Stimulated activated CD8-positive, alpha-beta memory T cell treated with anti-CD3 and anti-CD28 coated beads, Interleukin-2, amount 100 ng/mL, for 48 hours (primary cell): ENCODE results near the gene SLIT3.
"Not testable (repeated sequence)": the region's sequence is repeated elsewhere in the genome, so short reads cannot be mapped to it uniquely, and the experiment has no call there.

Experiments used
- DNase-seq, 2 donors: peaks; one replicate each; pipeline ENCODE4 v3.0.0-alpha.2; 2020; ENCODE audit warnings: low read depth in 2 of 2

The SLIT3 gene

GRCh38 chr5:169142264-169142970 is 158.5 kb downstream of the SLIT3 start:
- DNase-seq, result no peak

GRCh38 chr5:169140215-169140614 is 160.7 kb downstream of the SLIT3 start:
- DNase-seq, result not testable (repeated sequence)

GRCh38 chr5:169139480-169140050 is 161.4 kb downstream of the SLIT3 start:
- DNase-seq, result no peak

- DNase-seq, result no peak
Measured at GRCh38 chr5:169133531-169133930, 167.4 kb downstream of the SLIT3 start.

GRCh38 chr5:169132302-169132660 is 168.7 kb downstream of the SLIT3 start:
- DNase-seq, result no peak

- no peak for DNase-seq
Measured at GRCh38 chr5:169131616-169132301, 169.2 kb downstream of the SLIT3 start.

GRCh38 chr5:169128679-169129078 is 172.3 kb downstream of the SLIT3 start:
- no peak for DNase-seq

GRCh38 chr5:169127431-169127830 is 173.5 kb downstream of the SLIT3 start:
- DNase-seq, result no peak

- DNase-seq, result no peak
Measured at GRCh38 chr5:169126481-169127021, 174.4 kb downstream of the SLIT3 start.

- no peak for DNase-seq
Measured at GRCh38 chr5:169125571-169125970, 175.4 kb downstream of the SLIT3 start.

GRCh38 chr5:169122951-169123350 is 178.0 kb downstream of the SLIT3 start:
- DNase-seq, result no peak

GRCh38 chr5:169121630-169122420 is 179.1 kb downstream of the SLIT3 start:
- DNase-seq, result no peak

GRCh38 chr5:169119288-169120048 is 181.5 kb downstream of the SLIT3 start:
- DNase-seq, result no peak

GRCh38 chr5:169116961-169117461 is 183.9 kb downstream of the SLIT3 start:
- no peak for DNase-seq

- no peak for DNase-seq
Measured at GRCh38 chr5:169115461-169116124, 185.3 kb downstream of the SLIT3 start.

- DNase-seq, result no peak
Measured at GRCh38 chr5:169114466-169115065, 186.4 kb downstream of the SLIT3 start.

GRCh38 chr5:169112016-169112415 is 188.9 kb downstream of the SLIT3 start:
- DNase-seq, result no peak

GRCh38 chr5:169106911-169107706 is 193.8 kb downstream of the SLIT3 start:
- DNase-seq, result no peak

- not testable (repeated sequence) for DNase-seq
Measured at GRCh38 chr5:169105582-169105981, 195.4 kb downstream of the SLIT3 start.
